KMS-11 (cell line): Measurements from ENCODE around the gene SLC39A13.

ENCODE experiments used
- H2AFZ ChIP-seq: fragments of 200-600 bp; sonication (generic); 2 replicates; pipeline ENCODE4 v1.6.1; 2016; ENCODE audit warnings: antibody characterized with exemption, mixed run types, low read depth
- H3K27ac ChIP-seq: fragments of 200-600 bp; sonication (generic); 2 replicates; pipeline ENCODE4 v1.6.1; 2016; ENCODE audit warnings: mild to moderate bottlenecking, mixed run types
- H3K27me3 ChIP-seq: fragments of 200-600 bp; sonication (generic); 2 replicates; pipeline ENCODE4 v1.6.1; 2017; ENCODE audit warnings: mild to moderate bottlenecking, low read depth, mixed run types, moderate library complexity; ENCODE audit not compliant: insufficient read depth
- H3K36me3 ChIP-seq: fragments of 200-600 bp; sonication (generic); 2 replicates; pipeline ENCODE4 v1.6.1; 2017; ENCODE audit warnings: mild to moderate bottlenecking, mixed run types; ENCODE audit not compliant: insufficient read depth
- H3K4me1 ChIP-seq: fragments of 200-600 bp; sonication (generic); 2 replicates; pipeline ENCODE4 v1.6.1; 2016; ENCODE audit warnings: mild to moderate bottlenecking, low read depth, mixed run types; ENCODE audit not compliant: poor library complexity, severe bottlenecking
- H3K4me2 ChIP-seq: fragments of 200-600 bp; sonication (generic); 2 replicates; pipeline ENCODE4 v1.7.0; 2016; ENCODE audit warnings: mild to moderate bottlenecking, mixed run types
- H3K4me3 ChIP-seq: fragments of 200-600 bp; sonication (generic); IDR thresholded peaks from 2 replicates; pipeline ENCODE4 v1.6.1; 2017; ENCODE audit warnings: low read depth, low read length, mixed read lengths; ENCODE audit not compliant: insufficient read depth
- H3K79me2 ChIP-seq: fragments of 200-600 bp; sonication (generic); 2 replicates; pipeline ENCODE4 v1.6.1; 2016; ENCODE audit warnings: low read depth, mixed run types; ENCODE audit not compliant: insufficient read depth
- H3K9ac ChIP-seq: fragments of 200-600 bp; sonication (generic); 2 replicates; pipeline ENCODE4 v1.6.1; 2016; ENCODE audit warnings: mild to moderate bottlenecking, mixed run types
- H4K20me1 ChIP-seq: fragments of 200-600 bp; sonication (generic); 2 replicates; pipeline ENCODE4 v1.6.1; 2016; ENCODE audit warnings: mild to moderate bottlenecking, mixed run types; ENCODE audit not compliant: insufficient read depth
- CTCF ChIP-seq: fragments of 200-600 bp; sonication (generic); conservative IDR thresholded peaks from 2 replicates; pipeline ENCODE4 v1.6.1; 2017; ENCODE audit warnings: low read depth, mild to moderate bottlenecking, antibody characterized with exemption, low read length, moderate library complexity, mixed read lengths

The SLC39A13 gene

GRCh38 chr11:47448566-47449427 lies 40.4 kb downstream of the SLC39A13 start, which contains the start of gene RAPSN:
Gene RAPSN, minus strand, starts transcription at chr11:47449136. Its CDS starts 172 bp downstream, at chr11:47448964.
- Histone ChIP-seq H3K27ac (no peak within 1 kb of the TSS), H3K4me1 (peaks cover 4% of the 10 kb centered on the region), H3K4me2 (no peak within 1 kb of the TSS), H3K9ac (no peak within 1 kb of the TSS), H3K36me3 (no peaks in the 10 kb centered on the region), H3K27me3 (no peaks in the 10 kb centered on the region), H2AFZ (no peak within 1 kb of the TSS), H3K4me3 (no peak within 1 kb of the TSS), H4K20me1 (no peaks in the 10 kb centered on the region), H3K79me2 (no peaks in the 10 kb centered on the region)
- no peak for TF ChIP-seq CTCF

GRCh38 chr11:47449541-47449940 lies 41.2 kb downstream of the SLC39A13 start:
- no peak overlapping the region for H3K27ac ChIP-seq
- H3K9ac ChIP-seq, result no peak overlapping the region
- TF ChIP-seq CTCF, result no peak

GRCh38 chr11:47451436-47451835 lies 43.0 kb downstream of the SLC39A13 start:
- TF ChIP-seq CTCF, result no peak
- Histone ChIP-seq H3K27me3 (no peaks in the 10 kb centered on the region), H2AFZ (no peak overlapping the region), H3K4me3 (no peak overlapping the region), H3K79me2 (no peaks in the 10 kb centered on the region), H3K4me1 (peaks cover 16% of the 10 kb centered on the region), H3K27ac (no peak overlapping the region), H4K20me1 (no peaks in the 10 kb centered on the region), H3K9ac (no peak overlapping the region), H3K36me3 (no peaks in the 10 kb centered on the region), H3K4me2 (no peak overlapping the region)

More at GRCh38 chr11:47449541-47449940, 41.2 kb downstream of the SLC39A13 start:
- Histone ChIP-seq H3K79me2 (no peaks in the 10 kb centered on the region), H3K36me3 (no peaks in the 10 kb centered on the region), H3K27me3 (no peaks in the 10 kb centered on the region), H3K4me1 (peaks cover 11% of the 10 kb centered on the region), H3K4me3 (no peak overlapping the region), H4K20me1 (no peaks in the 10 kb centered on the region), H3K4me2 (no peak overlapping the region), H2AFZ (no peak overlapping the region)

GRCh38 chr11:47451990-47452389 lies 43.6 kb downstream of the SLC39A13 start:
- Histone ChIP-seq H3K9ac (no peak overlapping the region), H2AFZ (no peak overlapping the region), H3K27ac (no peak overlapping the region), H3K27me3 (no peaks in the 10 kb centered on the region), H3K36me3 (no peaks in the 10 kb centered on the region), H4K20me1 (no peaks in the 10 kb centered on the region), H3K4me2 (no peak overlapping the region), H3K4me1 (peaks cover 16% of the 10 kb centered on the region), H3K79me2 (no peaks in the 10 kb centered on the region), H3K4me3 (no peak overlapping the region)
- TF ChIP-seq CTCF, result no peak
